Inflammatory macrophage treated with lipopolysaccharide for 1 hour (primary cell): ENCODE results near the gene HSPA2.
"Not testable (repeated sequence)": the region's sequence is repeated elsewhere in the genome, so short reads cannot be mapped to it uniquely, and the experiment has no call there.

ENCODE experiments used
- DNase-seq, 2 donors: peaks; one replicate each; pipeline ENCODE4 v3.0.0-alpha.2; 2020 to 2022

Gene HSPA2

GRCh38 chr14:64562436-64562835, 21.9 kb downstream of the HSPA2 start:
- no peak for DNase-seq

- DNase-seq: no peak
Observed at GRCh38 chr14:64563696-64564095, 23.2 kb downstream of the HSPA2 start.

GRCh38 chr14:64566651-64567122, 26.1 kb downstream of the HSPA2 start:
- DNase-seq: no peak

- DNase-seq: no peak
Observed at GRCh38 chr14:64569138-64569631, 28.6 kb downstream of the HSPA2 start.

GRCh38 chr14:64569646-64570045, 29.1 kb downstream of the HSPA2 start:
- DNase-seq: not testable (repeated sequence)

- no peak for DNase-seq
Observed at GRCh38 chr14:64572386-64573104, 32.0 kb downstream of the HSPA2 start.

GRCh38 chr14:64573109-64573508, 32.6 kb downstream of the HSPA2 start:
- no peak for DNase-seq

GRCh38 chr14:64574371-64575107, 34.0 kb downstream of the HSPA2 start:
- no peak for DNase-seq

GRCh38 chr14:64577211-64577610, 36.7 kb downstream of the HSPA2 start:
- DNase-seq: no peak

- DNase-seq: no peak
Observed at GRCh38 chr14:64580467-64580866, 39.9 kb downstream of the HSPA2 start.

- no peak for DNase-seq
Observed at GRCh38 chr14:64581363-64581762, 40.8 kb downstream of the HSPA2 start.

- DNase-seq: no peak
Observed at GRCh38 chr14:64581817-64582216, 41.3 kb downstream of the HSPA2 start.

GRCh38 chr14:64584190-64584589, 43.6 kb downstream of the HSPA2 start:
- DNase-seq: no peak

GRCh38 chr14:64591809-64592208, 51.3 kb downstream of the HSPA2 start:
- no peak for DNase-seq
